ENCODE data around the gene CACNA2D2. TPM values are rescaled to one million over a fixed set of nuclear protein-coding genes. Genes with fewer than 3 reads are reported as not detected.

The CACNA2D2 gene
- total and polyA plus RNA-seq, 2 donors from 2014 or later = 3.6 to 6.0 TPM

GRCh38 chr3:50325113-50325480 is 178.3 kb downstream of the CACNA2D2 start:
- H3K27me3 ChIP-seq (ENCODE audit: control insufficient read depth, insufficient read depth, low read length) = no peaks in the 10 kb centered on the region
- intact Hi-C loops (cut with DNase I) = no loop called here
- FAIRE-seq (no peak), DNase-seq (no peak)
- TF ChIP-seq CTCF (IDR thresholded peaks at IDR 0.05; ENCODE audit: borderline replicate concordance, extremely low read depth, insufficient read depth) = no peak
- peaks cover under 1 to 35% (median 19%) of the 10 kb centered on the region in 3 donors for H3K4me1 ChIP-seq (ENCODE audit: control insufficient read depth in 2 of 3, insufficient read depth in 2 of 3, low read depth in 1 of 3, low read length in 3 of 3)
- peaks cover 3 to 20% (median 6%) of the 10 kb centered on the region in 3 donors for H3K36me3 ChIP-seq (ENCODE audit: control insufficient read depth in 2 of 3, insufficient read depth in 3 of 3, low read length in 3 of 3)
- H3K27ac ChIP-seq (ENCODE audit: low read depth in 2 of 2, low read length in 2 of 2) = no peak overlapping the region
- no peak overlapping the region for H3K4me3 ChIP-seq (ENCODE audit: low read length in 3 of 3)
- H3K9ac ChIP-seq (ENCODE audit: low read length in 3 of 3) = no peak overlapping the region
- H3K9me3 ChIP-seq (ENCODE audit: control insufficient read depth in 2 of 3, insufficient read depth in 1 of 3, low read length in 3 of 3) = no peaks in the 10 kb centered on the region

- Histone ChIP-seq H3K27me3 (ENCODE audit: control insufficient read depth, insufficient read depth, low read length) (no peaks in the 10 kb centered on the region), H3K4me1 (ENCODE audit: control insufficient read depth in 2 of 3, insufficient read depth in 2 of 3, low read depth in 1 of 3, low read length in 3 of 3) (peaks cover 3 to 40% (median 25%) of the 10 kb centered on the region in 3 donors), H3K27ac (ENCODE audit: low read depth in 2 of 2, low read length in 2 of 2) (peak overlapping the region; percentile 70 to 73), H3K9me3 (ENCODE audit: control insufficient read depth in 2 of 3, insufficient read depth in 1 of 3, low read length in 3 of 3) (no peaks in the 10 kb centered on the region), H3K4me3 (ENCODE audit: low read length in 3 of 3) (peak overlapping the region in 1 of 3 donors; percentile 25), H3K9ac (ENCODE audit: low read length in 3 of 3) (peak overlapping the region in 1 of 3 donors; percentile 38), H3K36me3 (ENCODE audit: control insufficient read depth in 2 of 3, insufficient read depth in 3 of 3, low read length in 3 of 3) (peaks cover 0 to 14% (median 8%) of the 10 kb centered on the region in 3 donors)
- no peak for FAIRE-seq
- intact Hi-C loops (cut with DNase I) = no loop called here
- peak; percentile 87 for TF ChIP-seq CTCF (IDR thresholded peaks at IDR 0.05; ENCODE audit: borderline replicate concordance, extremely low read depth, insufficient read depth)
- peak in 4 of 5 donors; percentile 62 to 86 (median 76) for DNase-seq
Measured at GRCh38 chr3:50324351-50325112, 178.9 kb downstream of the CACNA2D2 start.

- Histone ChIP-seq H3K9ac (ENCODE audit: low read length in 3 of 3) (peak overlapping the region in 1 of 3 donors; percentile 38), H3K9me3 (ENCODE audit: control insufficient read depth in 2 of 3, insufficient read depth in 1 of 3, low read length in 3 of 3) (no peaks in the 10 kb centered on the region), H3K27ac (ENCODE audit: low read depth in 2 of 2, low read length in 2 of 2) (peak overlapping the region; percentile 86 to 87), H3K4me1 (ENCODE audit: control insufficient read depth in 2 of 3, insufficient read depth in 2 of 3, low read depth in 1 of 3, low read length in 3 of 3) (peaks cover 3 to 46% (median 31%) of the 10 kb centered on the region in 3 donors), H3K4me3 (ENCODE audit: low read length in 3 of 3) (peak overlapping the region in 1 of 3 donors; percentile 25), H3K36me3 (ENCODE audit: control insufficient read depth in 2 of 3, insufficient read depth in 3 of 3, low read length in 3 of 3) (peaks cover 3 to 15% (median 12%) of the 10 kb centered on the region in 3 donors), H3K27me3 (ENCODE audit: control insufficient read depth, insufficient read depth, low read length) (no peaks in the 10 kb centered on the region)
- intact Hi-C loops (cut with DNase I) = no loop called here
- FAIRE-seq (no peak), DNase-seq (peak in 1 of 5 donors; percentile 63)
- no peak for TF ChIP-seq CTCF (IDR thresholded peaks at IDR 0.05; ENCODE audit: borderline replicate concordance, extremely low read depth, insufficient read depth)
Measured at GRCh38 chr3:50323614-50324199, 179.7 kb downstream of the CACNA2D2 start.

Measured in kidney (tissue), 14 donors.